Ovary (tissue), 3 donors: ENCODE data around the gene GNGT1.

ENCODE experiments used
- EP300 ChIP-seq: sonication (generic); formaldehyde crosslinking; IDR thresholded peaks from one replicate; pipeline ENCODE4 v1.6.1; 2017; ENCODE audit warnings: antibody characterized with exemption
- TF ChIP-seq, protein P1 (sequence below), 3 donors: fragments of 450-650 bp in 2 of 3; fragments of 200-600 bp in 1 of 3; IDR thresholded peaks; one replicate each; pipeline versions ENCODE4 v1.5.1 to v1.8.0; 2016 to 2022; ENCODE audit warnings: antibody characterized with exemption in 3 of 3, mild to moderate bottlenecking in 1 of 3
- donor health status: DM: no; HTN: no; CAD: no.

DNA sequence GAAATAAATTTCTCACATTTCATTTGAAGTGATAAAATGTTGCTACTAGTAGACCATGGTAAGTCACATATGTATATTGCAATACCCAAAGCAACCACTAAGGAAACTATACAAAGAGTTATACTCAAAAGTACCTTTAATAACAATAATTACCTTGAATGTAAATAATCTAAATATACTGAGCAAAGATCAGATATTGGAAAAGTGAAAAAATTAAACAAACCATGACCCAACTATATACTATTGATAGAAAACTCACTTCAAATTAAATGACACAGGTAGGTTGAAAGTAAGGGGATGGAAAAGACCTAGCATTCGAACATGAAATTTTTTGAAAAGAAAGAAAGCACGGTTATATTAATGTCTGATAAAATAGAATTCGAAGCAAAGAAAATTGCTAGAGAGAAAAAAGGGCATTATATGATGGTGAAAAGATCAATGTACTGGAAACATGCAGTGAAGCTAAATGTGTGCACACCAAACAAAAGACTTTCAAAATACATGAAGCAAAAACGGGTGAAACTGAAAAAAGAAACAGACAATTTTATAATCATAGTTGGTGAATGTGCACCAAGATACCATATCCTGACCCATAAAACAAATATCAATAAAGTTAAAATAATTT lies 44.9 kb upstream of the GNGT1 start:
- TF ChIP-seq, protein P1, sequence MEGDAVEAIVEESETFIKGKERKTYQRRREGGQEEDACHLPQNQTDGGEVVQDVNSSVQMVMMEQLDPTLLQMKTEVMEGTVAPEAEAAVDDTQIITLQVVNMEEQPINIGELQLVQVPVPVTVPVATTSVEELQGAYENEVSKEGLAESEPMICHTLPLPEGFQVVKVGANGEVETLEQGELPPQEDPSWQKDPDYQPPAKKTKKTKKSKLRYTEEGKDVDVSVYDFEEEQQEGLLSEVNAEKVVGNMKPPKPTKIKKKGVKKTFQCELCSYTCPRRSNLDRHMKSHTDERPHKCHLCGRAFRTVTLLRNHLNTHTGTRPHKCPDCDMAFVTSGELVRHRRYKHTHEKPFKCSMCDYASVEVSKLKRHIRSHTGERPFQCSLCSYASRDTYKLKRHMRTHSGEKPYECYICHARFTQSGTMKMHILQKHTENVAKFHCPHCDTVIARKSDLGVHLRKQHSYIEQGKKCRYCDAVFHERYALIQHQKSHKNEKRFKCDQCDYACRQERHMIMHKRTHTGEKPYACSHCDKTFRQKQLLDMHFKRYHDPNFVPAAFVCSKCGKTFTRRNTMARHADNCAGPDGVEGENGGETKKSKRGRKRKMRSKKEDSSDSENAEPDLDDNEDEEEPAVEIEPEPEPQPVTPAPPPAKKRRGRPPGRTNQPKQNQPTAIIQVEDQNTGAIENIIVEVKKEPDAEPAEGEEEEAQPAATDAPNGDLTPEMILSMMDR (IDR thresholded peaks at IDR 0.05): no peak
- TF ChIP-seq EP300: no peak
